Measurements from ENCODE around the gene MTHFD1.

The MTHFD1 gene

GRCh38 chr14:64493455-64493854, 105.3 kb downstream of the MTHFD1 start:
- TF ChIP-seq CTCF (IDR thresholded peaks at IDR 0.05; ENCODE audit: borderline replicate concordance, insufficient read depth, low read depth, low read length) = no peak

DNA sequence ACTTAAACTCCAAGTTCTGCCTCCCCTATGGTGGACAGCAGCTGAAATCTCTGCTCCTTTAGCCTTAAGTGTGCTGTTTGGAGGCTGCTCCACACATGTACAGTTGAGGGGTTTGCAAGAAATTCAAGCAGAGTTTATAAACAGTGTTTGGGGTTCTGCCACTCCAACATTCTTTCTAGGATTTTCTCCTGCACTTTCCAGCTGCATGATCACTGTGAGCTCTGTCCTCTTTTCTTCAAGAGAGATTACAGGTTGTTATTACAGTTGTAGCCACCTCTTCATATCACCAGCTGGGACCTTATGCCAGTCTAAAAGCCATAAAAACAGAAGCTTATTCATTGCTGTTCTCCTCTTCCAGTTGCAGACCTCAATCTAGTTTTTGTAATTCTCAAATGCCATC, 107.1 kb downstream of the MTHFD1 start:
- no peak overlapping the region for H3K4me3 ChIP-seq (ENCODE audit: low read depth, low read length)
- no peak for TF ChIP-seq CTCF (IDR thresholded peaks at IDR 0.05; ENCODE audit: borderline replicate concordance, insufficient read depth, low read depth, low read length)

More at GRCh38 chr14:64493455-64493854, 105.3 kb downstream of the MTHFD1 start:
- H3K4me3 ChIP-seq (ENCODE audit: low read depth, low read length) = no peak overlapping the region

GRCh38 chr14:64496764-64497163, 108.6 kb downstream of the MTHFD1 start:
- no peak for TF ChIP-seq CTCF (IDR thresholded peaks at IDR 0.05; ENCODE audit: borderline replicate concordance, insufficient read depth, low read depth, low read length)
- no peak overlapping the region for H3K4me3 ChIP-seq (ENCODE audit: low read depth, low read length)

DNA sequence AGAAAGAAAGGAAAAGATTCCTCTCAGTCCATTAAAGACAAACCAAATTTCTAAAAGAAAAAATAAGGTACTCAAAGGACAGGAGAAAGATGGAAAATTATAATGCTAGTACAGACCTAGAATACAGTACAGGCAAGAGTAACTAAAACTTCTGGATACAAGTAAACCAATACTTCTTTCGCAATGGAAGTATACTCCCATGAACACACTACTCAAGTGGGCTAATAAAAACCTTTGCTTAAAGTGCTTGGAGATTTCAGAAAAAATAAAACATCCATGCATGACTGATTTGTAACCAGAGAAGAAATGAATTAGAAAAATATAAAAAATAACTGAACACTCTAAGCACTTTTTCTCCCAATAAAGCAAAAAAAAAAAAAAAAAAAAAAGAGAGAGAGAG, 111.9 kb downstream of the MTHFD1 start:
- no peak for TF ChIP-seq CTCF (IDR thresholded peaks at IDR 0.05; ENCODE audit: borderline replicate concordance, insufficient read depth, low read depth, low read length)
- no peak overlapping the region for H3K4me3 ChIP-seq (ENCODE audit: low read depth, low read length)

GRCh38 chr14:64501411-64502171, 113.4 kb downstream of the MTHFD1 start:
- peak overlapping the region; percentile 94 for H3K4me3 ChIP-seq (ENCODE audit: low read depth, low read length)
- no peak for TF ChIP-seq CTCF (IDR thresholded peaks at IDR 0.05; ENCODE audit: borderline replicate concordance, insufficient read depth, low read depth, low read length)

DNA sequence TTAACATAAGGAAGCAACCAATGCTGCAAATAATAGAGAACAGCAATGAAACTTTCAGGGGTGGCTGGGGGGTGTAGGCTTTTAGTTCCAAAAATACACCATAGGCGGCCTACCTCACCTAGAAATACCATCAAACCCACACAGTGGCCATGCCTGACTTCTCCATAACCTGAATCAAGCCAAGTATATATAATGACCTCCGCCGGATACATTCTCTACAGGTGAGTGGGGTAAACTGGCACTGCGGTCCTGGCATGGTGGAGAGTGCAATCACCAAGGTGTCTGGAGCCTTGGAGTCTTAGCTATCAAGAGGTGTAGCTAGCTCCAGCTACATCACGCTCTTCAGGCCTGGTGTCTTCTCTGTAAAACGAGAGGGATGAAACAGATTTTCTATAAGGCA, 114.3 kb downstream of the MTHFD1 start:
- H3K4me3 ChIP-seq (ENCODE audit: low read depth, low read length) = peak overlapping the region; percentile 94
- TF ChIP-seq CTCF (IDR thresholded peaks at IDR 0.05; ENCODE audit: borderline replicate concordance, insufficient read depth, low read depth, low read length) = no peak

- no peak for TF ChIP-seq CTCF (IDR thresholded peaks at IDR 0.05; ENCODE audit: borderline replicate concordance, insufficient read depth, low read depth, low read length)
Measured at GRCh38 chr14:64502887-64503433, 114.8 kb downstream of the MTHFD1 start.

More at GRCh38 chr14:64502887-64503433, 114.8 kb downstream of the MTHFD1 start:
- peak overlapping the region; percentile 94 for H3K4me3 ChIP-seq (ENCODE audit: low read depth, low read length)
